ENCODE measurements around the gene NAB1.
A peak's percentile ranks its signal among the peaks of the same experiment; 100 is the strongest.
"Not testable (repeated sequence)": the region's sequence is repeated elsewhere in the genome, so short reads cannot be mapped to it uniquely, and the experiment has no call there.

Gene NAB1, protein sequence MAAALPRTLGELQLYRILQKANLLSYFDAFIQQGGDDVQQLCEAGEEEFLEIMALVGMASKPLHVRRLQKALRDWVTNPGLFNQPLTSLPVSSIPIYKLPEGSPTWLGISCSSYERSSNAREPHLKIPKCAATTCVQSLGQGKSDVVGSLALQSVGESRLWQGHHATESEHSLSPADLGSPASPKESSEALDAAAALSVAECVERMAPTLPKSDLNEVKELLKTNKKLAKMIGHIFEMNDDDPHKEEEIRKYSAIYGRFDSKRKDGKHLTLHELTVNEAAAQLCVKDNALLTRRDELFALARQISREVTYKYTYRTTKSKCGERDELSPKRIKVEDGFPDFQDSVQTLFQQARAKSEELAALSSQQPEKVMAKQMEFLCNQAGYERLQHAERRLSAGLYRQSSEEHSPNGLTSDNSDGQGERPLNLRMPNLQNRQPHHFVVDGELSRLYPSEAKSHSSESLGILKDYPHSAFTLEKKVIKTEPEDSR

DNA sequence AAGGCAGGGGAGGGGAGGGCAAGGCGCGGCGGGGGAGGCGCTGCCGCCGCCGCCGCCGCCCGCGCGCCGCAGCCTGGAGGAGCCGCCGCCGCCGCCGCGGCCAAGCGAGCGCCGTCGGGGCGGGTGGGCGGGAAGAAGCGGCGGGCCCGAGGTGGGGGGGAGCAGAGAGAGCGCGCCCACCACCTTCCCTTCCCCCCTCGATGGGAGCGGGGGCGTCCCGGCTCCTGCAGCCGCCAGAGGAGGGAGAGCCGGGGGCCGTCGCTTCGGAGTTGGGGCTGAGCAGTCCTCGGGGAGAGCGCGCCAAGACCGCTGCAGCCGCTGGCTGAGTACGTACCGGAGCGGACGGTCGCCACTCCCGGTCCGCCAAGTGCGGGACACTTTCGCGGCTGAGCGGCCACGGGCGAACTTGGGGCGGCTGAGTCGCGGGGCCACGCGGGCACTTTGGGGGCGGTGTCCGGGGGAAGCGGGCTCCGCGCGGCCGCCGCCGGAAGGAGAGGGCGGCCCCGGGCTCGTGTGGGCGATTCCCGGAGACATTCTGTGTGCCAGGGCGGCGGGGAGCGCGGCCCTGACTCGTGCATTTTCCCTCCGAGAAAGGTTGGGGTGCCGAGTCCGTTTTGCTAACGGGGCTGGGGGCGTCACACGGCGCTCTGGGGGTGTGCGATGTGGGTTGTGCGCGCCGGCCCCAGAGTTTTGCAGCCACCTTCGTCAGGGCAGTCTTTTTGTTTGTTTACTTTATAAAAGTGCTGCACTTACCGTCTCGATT is at the start of gene NAB1:
NAB1 (plus strand) TSS at position 49 of the 763 bp plus-strand sequence. CDS start 10,094 bp downstream, outside the sequence.
- peak in 1 of 2 donors; percentile 45 for DNase-seq (ENCODE audit: extremely low read depth in 1 of 2, low read depth in 1 of 2)

GRCh38 chr2:190599546-190600220 is 49.2 kb upstream of the NAB1 start:
- no peak for DNase-seq (ENCODE audit: extremely low read depth in 1 of 2, low read depth in 1 of 2)

GRCh38 chr2:190600293-190601103 is 48.4 kb upstream of the NAB1 start:
- no peak for DNase-seq (ENCODE audit: extremely low read depth in 1 of 2, low read depth in 1 of 2)

GRCh38 chr2:190603374-190603773 is 45.5 kb upstream of the NAB1 start:
- no peak for DNase-seq (ENCODE audit: extremely low read depth in 1 of 2, low read depth in 1 of 2)

GRCh38 chr2:190607014-190607597 is 41.8 kb upstream of the NAB1 start:
- no peak for DNase-seq (ENCODE audit: extremely low read depth in 1 of 2, low read depth in 1 of 2)

- no peak for DNase-seq (ENCODE audit: extremely low read depth in 1 of 2, low read depth in 1 of 2)
Measured at GRCh38 chr2:190607657-190608357, 41.1 kb upstream of the NAB1 start.

DNA sequence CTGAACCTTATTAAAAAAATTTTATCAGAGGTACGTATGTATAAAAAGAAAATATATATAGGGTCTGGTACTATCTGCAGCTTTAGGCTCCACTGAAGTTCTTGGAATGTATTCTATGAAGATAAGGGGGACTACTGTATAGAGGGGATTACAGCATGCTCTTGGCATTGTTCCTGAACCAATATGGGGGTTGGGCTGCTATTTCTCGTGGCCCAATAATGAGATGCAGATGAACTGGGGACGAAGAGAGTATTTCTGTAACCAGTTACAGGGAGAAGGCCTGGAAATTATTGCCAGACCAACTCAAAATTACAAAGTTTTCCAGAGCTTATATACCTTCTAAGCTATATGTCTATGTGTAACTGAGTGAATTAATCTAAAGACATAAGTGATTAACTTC is 40.0 kb upstream of the NAB1 start:
- not testable (repeated sequence) for DNase-seq (ENCODE audit: extremely low read depth in 1 of 2, low read depth in 1 of 2)

GRCh38 chr2:190609397-190609796 is 39.5 kb upstream of the NAB1 start:
- not testable (repeated sequence) for DNase-seq (ENCODE audit: extremely low read depth in 1 of 2, low read depth in 1 of 2)

GRCh38 chr2:190610528-190610927 is 38.4 kb upstream of the NAB1 start:
- DNase-seq (ENCODE audit: extremely low read depth in 1 of 2, low read depth in 1 of 2), result not testable (repeated sequence)

DNA sequence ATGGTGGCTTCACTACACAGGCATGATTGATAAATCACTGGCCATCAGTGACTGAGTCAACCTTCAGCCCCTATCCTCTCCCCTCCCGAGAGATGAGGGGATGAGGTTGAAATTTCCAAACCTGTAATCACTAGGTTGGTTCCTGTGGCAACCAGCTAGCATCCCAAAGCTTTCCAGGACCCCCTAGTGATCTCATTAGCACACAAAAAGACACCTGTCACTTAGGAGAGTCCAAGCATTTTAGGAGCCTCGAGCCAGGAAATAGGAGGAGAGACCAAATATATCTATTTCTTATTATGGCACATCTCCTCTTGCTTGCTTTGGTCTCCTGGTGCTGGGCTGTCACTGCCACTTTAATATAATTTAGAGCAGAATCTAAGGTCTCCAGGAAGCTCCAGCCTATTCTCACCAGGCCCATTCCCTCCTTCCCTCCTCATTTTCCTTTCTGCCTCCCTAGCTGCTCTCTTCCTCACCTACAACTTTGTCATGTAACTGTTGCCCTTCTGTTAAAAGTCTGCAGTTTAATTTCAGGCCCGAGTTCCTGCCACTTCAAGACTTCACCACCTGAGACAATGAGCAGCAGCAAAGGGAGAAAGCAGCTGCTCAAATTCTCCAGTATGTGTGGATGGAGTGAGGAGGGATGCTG is 33.2 kb upstream of the NAB1 start:
- DNase-seq (ENCODE audit: extremely low read depth in 1 of 2, low read depth in 1 of 2), result no peak

DNA sequence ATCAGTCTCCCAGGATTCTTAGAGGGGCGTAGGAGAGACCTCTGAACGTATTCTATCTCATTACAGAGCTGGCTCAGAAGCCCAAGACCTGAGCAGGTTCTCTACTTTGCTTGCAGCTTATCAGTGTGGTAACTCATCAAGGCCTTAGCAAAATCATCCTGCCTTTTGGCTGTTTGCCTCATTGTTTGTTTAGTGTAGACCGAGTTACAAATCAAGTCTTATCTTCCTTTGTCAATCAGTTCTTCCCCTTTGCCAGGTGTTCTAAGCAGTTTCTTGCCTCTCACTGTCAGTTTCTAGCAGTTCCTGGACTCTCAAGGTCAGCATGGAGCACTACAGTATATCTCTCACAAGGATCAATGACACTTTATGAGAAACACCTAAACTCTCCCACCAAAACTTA is 30.9 kb upstream of the NAB1 start:
- DNase-seq (ENCODE audit: extremely low read depth in 1 of 2, low read depth in 1 of 2), result no peak

DNA sequence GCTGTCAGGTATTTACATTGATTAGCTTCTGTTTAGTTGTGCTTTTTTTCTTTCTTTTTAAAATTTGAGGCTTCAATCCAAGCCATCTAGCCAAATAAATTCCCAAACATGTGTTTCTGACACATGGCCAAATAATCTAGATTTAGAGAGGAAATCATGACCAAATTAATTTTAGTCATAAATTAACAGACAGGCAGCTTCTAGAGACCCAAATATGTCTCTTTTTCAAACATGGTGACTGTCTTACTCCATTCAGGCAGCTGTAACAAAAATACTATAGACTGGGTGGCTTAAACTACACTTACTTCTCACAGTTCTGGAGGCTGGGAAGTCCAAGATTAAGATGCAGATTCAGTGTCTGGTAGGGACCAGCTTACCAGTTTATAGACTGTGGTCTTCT is 23.2 kb upstream of the NAB1 start:
- no peak for DNase-seq (ENCODE audit: extremely low read depth in 1 of 2, low read depth in 1 of 2)

- DNase-seq (ENCODE audit: extremely low read depth in 1 of 2, low read depth in 1 of 2), result no peak
Measured at GRCh38 chr2:190626641-190627210, 22.2 kb upstream of the NAB1 start.

DNA sequence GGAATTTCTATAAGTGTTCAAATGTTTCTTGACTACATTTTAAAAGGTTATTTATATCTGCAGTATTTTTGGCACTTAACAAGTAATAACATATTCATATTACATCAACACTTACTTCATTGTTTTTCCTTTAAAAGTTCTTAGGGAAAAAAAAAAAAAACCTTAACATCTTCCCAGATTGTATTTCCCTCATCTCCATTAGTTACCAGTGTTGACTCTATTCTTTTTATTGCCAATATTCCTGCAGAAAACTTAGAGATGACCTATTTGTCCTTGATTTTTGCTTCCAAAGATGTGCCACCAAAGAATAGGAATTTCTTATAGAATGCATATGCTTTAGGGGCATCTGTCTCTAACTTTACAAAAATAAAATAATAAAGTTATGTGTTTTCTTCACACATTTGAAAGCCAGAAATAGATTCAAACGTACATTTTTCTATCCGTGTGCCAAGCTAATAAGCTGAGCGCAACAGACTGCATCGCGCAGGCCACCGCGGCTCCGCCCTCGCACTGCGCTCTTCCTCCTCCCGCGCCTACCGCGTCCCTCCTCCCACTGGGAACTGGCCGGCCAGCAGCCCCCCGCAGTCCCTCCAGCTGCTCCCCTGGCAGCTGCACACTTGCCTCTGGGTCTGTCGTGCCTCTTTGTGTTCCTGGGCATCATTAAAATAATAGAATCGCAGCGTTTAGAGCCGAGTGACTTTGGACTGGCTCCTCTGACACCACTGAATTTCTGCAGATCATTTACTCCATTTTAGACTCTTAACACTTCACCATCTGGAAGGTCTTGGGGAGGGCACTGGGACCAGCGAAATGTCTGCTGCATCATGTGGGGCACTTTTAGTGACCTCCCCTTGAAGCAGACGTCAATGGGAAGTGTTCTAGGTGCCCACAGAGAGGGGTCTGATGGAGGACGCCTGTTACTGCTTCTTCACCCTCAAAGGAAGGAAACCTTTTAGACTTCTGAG is 21.2 kb upstream of the NAB1 start:
- no peak for DNase-seq (ENCODE audit: extremely low read depth in 1 of 2, low read depth in 1 of 2)

- no peak for DNase-seq (ENCODE audit: extremely low read depth in 1 of 2, low read depth in 1 of 2)
Measured at GRCh38 chr2:190628591-190629319, 20.1 kb upstream of the NAB1 start.

GRCh38 chr2:190634381-190634780 is 14.5 kb upstream of the NAB1 start:
- no peak for DNase-seq (ENCODE audit: extremely low read depth in 1 of 2, low read depth in 1 of 2)

- DNase-seq (ENCODE audit: extremely low read depth in 1 of 2, low read depth in 1 of 2), result no peak
Measured at GRCh38 chr2:190635781-190636180, 13.1 kb upstream of the NAB1 start.

All from activated CD8-positive, alpha-beta memory T cell treated with anti-CD3 and anti-CD28 coated beads for 1 hour (primary cell).